HG02571 (cell line): ENCODE results near the gene NRTN.

Experiments used
- ATAC-seq: cut with Tn5 transposase; IDR thresholded peaks from one replicate; pipeline ENCODE4 v1.9.1; 2021; ENCODE audit warnings: mild to moderate bottlenecking, moderate library complexity; ENCODE audit not compliant: unreplicated experiment

Gene NRTN

DNA sequence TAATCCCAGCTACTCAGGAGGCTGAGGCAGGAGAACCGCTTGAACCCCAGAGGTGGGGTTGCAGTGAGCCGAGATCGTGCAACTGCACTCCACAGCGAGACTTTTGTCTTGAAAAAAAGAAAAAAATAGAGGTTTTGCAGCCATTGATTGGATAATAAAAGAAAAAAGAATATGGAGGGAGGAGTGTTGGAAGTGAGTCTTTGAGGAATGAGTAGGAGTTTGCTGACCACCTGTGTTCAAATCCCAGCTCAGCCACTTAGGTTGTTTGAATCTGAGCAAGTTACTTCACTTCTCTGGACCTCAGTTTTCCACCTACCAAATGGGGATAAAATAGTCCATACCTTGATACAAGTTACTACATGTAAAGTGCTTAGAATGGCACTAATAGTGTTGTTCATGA, 6.2 kb downstream of the NRTN start:
- no peak for ATAC-seq

DNA sequence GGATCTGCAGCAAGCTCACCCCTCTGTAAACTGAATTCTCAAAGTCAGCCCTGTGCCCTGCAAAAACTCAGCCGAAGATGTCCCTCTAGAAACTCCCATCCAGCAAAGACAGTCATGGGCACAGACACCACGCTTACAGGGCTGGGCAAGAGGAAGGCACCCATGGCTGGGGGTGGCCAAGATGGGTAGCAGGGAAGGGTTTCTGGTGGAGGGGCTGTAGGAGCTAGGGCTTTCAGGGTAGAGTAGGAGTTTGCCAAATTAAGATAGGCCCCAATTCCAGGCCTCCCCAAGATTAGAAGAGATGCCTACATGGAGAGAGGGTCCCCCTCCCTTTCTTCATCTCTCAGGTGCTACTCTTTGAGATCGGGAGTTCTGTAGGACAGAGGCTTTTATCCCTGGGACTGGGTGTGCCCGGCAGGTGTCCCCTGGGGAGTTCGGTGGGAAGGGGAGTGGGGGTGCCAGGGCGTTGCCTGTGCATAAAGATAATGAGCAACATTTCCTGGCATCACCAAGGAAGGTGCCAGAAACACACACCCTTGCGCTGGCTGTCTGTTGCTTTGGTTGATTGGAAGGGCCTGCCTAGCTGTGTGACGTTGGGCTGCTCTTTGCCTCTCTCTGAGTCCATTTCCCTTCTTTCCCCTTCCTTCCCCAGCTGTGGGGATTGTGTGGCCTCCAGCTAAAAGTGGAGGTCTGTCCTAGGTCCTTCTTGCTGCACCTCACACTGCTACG, 9.4 kb downstream of the NRTN start:
- ATAC-seq: no peak

DNA sequence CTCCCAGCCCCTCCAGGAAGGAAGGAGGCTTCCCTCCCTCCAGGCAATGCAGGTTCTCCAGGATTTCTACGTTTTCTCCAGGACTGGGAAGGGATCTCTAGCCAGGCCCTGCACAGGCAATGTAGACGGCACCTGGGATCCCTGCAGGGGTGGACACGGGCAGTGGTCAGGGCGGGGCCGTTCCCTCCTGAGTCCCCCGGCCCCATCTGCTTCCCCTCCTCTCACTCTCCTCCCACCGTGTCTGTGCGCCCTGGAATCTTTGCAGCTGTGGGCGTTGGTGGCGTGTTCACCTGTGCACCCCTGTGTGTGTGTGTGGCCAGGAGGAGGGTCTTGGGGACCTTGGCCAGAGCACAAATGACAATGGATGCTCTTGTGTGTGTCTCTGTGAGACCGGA, 10.0 kb downstream of the NRTN start:
- ATAC-seq: no peak

DNA sequence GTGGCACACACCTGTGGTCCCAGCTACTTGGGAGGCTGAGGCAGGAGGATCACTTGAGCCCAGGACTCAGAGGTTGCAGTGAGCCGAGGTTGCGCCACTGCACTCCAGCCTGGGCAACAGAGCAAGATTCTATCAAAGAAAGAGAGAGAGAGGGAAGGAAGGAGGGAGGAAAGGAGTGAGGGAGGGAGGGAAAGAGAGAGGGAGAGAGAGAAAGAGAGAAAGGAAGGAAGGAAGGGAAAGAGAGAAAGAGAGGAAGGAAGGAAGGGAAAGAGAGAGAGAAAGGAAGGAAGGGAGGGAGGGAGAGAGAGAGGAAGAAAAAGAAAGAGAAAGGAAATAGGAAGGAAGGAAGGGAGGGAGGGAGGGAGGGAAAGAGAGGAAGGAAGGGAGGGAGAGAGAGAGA, 12.4 kb downstream of the NRTN start:
- no peak for ATAC-seq

DNA sequence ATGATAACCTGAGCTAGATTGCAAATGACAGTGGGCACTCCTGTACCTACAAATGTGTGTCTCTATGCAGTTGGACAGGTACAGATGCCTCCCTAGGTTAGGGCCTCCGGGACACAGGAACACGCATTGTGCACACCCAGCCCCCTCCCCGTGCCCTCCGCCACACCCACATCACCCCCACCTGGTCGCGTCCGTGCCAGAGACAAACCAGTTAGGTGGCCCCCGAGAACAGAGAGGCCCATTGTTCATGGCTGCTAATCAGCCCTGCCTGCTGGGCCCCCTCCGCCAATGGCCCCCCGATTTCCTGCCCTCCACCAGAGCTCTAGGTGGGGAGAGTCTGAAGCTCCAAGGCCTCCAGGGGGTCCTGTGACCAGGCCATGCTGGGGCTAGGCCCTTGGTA, 13.7 kb downstream of the NRTN start:
- ATAC-seq: no peak

DNA sequence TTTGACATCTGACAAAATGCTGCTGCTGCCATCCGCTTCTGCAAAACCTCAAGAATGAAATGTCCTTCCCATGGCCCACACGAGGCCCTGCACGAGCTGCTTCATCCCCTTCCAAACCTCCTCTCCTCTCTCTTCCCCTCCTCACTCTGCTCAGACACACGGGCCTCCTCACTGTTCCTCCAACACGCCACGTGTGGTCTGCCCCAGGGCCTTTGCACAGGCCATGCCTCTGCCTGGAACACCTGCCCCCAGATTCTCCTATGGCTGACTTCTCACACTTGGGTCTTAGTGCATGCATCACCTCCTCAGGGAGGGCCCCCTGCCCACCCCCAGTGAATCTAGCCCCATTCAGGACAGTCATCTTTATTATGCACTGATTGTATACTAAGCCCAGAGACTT, 15.9 kb downstream of the NRTN start:
- no peak for ATAC-seq

DNA sequence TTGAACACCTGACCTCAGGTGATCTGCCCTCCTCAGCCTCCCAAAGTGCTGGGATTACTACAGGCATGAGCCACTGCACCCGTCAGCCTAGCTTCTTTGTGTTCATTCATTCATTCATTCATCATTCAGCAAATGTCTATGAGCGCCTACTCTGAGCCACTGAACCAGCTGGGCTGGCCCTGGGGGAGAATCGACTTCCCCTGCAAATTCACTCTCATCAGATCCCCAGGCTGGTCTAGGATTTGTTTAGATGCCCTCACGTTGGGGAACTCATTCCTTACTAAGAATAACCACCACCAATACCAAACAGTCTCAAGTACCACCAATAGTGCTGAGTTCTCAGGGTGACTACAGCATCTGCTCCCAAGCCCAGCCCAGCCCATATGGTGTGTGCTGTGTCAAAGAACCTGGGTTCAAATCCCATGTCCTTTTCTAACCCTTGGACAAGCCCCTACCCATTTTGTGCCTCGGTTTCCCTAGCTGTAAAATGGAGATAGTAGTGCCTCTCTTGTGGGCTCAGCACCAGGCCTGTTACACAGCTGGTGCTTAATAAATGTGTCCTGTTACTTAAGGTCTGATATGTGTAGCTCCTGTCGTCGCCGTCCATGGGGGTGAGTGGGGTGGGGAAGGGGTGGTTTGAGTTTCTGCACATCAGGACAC, 16.8 kb downstream of the NRTN start:
- ATAC-seq: no peak

DNA sequence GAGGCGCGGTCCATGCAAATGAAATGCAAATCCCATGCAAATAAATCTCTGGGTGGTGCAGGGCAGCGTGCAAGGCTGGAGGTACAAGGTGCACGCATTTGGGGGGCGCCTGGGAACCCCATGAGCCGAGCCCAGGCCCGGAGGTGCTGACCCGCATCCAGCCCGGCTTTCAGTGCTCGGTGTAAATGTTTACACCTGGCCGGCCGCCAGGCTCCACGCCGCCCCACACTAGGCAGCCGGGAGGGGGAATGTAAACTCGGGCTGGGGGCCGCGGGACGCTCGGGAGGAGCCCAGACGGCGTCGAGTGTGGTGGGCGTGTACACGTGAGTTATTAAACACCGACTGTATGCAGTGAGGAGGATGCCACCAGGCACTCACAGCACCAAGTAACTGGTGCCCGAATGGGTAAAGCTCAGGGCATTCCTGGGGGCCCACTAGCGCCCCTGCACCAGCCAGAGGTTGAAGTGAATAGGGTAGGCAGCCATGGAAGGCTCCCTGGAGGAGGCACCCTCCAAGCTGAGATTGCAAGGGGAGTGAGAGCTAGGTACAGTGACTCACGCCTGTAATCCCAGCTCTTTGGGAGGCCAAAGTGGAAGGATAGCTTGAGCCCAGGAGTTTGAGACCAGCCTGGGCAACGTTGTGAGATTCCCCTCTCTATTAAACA, 17.4 kb downstream of the NRTN start:
- ATAC-seq: no peak

DNA sequence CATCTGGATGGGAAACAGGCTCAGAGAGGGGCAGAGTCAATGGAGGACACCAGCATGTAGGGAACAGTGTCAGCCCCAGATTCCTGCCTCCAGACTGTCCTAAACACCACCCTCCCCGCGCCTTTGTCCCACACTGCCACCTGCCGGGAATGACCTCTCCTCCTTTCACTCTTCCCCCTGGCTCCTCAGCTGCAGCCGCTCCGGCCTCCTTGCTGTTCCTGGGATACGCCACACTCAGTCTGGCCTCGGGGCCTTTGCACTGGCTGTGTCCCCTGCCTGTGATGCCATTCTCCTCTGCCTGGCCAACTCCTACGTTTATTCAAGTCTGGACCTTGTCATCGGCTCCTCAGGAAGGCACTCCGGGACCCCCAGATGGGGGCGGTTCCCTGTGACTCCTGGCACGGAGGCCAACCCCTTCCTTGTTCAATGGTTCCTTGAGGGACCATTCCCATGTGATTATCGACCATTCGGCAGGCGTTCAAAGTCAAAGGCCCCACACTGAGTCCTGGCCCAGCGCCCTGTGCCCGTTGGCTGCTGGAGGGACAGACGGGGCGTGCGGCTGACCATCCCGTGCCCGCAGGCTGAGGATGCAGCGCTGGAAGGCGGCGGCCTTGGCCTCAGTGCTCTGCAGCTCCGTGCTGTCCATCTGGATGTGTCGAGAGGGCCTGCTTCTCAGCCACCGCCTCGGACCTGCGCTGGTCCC, 18.9 kb downstream of the NRTN start:
- no peak for ATAC-seq

DNA sequence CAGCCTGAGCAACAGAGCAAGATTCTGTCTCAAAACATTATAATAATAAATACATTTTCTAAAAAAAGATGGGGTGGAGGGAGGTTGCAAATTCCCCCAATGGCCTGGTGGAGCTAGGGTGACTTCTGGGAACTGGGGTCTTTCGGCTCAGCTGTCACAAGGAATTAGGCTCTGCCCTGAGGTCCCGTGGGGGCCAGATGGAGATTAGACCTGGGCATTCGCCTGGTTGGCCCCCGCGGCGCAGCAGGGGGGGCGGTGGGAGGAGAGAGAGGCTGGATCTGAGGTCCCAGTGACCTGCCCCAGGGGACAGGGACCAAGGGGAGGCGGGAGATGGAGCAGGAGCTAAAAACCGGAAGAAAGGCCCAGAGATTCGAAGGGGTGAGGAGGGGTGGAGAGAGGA, 19.9 kb downstream of the NRTN start:
- no peak for ATAC-seq

DNA sequence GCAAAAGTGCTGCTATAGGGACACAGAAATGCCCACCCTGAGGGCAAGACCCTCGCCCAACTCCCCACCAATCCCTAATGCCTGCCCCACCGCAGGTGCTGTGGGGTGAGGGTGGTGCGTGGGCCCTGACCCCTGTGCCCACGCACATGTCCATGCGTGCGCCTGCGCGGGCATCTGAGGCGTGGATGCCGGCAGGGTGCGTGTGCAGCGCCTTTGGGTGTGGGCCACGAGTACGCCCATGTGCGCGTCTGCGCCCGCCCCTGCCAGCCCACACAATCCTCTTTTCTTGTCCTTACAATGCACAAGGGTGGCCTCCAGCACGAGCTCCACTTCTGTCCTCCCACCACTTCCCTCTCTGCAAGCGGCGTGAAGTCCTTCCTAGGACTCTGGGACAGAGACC, 20.3 kb downstream of the NRTN start:
- no peak for ATAC-seq

DNA sequence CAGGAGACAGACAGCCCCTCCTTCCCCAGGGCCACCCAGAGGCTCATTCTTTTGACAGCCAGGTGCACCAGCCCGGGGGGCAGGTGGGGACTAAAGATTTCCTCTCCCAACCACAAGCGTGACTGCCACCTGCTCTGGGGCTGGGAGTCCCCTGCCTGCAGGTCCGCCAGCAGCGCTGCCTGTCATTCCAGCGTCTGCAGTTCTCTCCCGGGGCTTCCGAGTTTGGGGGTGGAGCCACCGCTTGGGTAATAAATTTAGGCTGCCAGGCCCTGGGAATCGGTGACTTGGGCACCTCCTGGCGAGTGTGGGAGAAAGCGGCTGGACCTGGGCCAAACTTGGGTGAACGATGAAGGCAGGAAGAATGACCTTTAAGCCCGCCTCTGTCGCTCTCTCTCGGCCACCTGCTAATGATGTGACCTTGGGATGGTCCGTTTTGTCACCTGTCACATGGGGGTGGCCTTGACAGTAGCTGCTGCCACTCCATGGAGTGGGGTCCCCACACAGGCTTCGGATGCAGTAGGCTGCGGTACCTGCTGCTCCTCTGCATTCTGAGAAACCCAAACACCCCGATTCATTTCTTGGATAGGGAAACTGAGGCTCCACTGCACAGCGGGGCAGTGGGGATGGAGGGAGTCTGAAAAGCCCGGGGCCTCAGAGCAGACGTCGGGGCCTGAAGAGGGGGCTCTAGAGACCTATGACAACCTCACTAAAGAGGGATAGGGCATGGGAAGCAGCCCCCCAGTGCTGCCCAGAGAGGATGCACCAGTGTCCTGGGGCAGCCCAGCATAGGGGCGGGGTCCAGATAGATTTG, 21.9 kb downstream of the NRTN start:
- ATAC-seq: no peak

DNA sequence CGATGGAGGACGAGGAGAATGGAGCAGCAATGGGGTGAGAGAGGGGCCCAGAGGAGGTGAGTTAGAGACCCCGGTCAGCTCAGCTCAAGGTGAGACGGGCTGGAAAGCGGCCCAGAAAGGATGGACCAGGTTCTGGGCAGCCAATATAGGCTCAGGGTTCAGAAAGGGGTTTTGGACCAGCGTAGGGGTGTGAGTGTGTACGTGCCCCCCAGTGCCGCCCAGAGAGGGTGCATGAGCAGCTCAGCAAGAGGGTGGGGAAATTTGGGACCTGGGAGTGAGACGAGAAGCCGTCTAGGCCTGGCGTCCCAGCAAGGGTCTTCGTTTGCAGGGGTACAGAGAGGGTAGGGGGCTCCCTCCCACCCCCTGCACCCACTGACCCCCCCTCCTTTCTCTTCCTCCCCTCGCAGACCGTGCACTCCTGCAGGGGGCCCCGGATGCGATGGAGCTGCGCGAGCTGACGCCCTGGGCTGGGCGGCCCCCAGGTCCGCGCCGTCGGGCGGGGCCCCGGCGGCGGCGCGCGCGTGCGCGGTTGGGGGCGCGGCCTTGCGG, 22.5 kb downstream of the NRTN start:
- no peak for ATAC-seq

DNA sequence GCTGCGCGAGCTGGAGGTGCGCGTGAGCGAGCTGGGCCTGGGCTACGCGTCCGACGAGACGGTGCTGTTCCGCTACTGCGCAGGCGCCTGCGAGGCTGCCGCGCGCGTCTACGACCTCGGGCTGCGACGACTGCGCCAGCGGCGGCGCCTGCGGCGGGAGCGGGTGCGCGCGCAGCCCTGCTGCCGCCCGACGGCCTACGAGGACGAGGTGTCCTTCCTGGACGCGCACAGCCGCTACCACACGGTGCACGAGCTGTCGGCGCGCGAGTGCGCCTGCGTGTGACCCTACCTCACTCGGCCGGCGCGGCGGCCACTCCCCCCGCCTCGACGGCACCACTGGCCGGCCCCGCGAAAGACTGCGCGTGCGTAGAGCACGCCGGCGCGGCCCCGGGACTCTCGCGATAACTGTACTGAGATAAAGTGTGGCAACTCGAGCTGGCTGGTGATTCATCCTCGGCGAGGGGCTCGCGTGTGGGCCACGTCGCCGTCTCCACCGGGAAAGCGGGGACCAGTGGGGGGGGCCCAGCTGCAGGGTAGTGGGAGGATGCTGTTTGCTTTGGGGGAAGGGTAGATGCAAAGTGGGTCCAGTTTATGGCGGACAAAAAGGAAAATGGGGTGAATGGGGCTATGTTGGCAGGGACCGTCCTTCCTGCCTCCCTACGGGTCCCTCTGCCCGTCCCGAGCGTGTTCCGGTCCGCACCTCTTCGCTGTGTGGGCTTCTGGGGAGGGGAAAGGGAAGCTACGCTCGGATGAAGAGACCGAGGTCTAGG, 23.2 kb downstream of the NRTN start:
- peak; percentile 67 for ATAC-seq

DNA sequence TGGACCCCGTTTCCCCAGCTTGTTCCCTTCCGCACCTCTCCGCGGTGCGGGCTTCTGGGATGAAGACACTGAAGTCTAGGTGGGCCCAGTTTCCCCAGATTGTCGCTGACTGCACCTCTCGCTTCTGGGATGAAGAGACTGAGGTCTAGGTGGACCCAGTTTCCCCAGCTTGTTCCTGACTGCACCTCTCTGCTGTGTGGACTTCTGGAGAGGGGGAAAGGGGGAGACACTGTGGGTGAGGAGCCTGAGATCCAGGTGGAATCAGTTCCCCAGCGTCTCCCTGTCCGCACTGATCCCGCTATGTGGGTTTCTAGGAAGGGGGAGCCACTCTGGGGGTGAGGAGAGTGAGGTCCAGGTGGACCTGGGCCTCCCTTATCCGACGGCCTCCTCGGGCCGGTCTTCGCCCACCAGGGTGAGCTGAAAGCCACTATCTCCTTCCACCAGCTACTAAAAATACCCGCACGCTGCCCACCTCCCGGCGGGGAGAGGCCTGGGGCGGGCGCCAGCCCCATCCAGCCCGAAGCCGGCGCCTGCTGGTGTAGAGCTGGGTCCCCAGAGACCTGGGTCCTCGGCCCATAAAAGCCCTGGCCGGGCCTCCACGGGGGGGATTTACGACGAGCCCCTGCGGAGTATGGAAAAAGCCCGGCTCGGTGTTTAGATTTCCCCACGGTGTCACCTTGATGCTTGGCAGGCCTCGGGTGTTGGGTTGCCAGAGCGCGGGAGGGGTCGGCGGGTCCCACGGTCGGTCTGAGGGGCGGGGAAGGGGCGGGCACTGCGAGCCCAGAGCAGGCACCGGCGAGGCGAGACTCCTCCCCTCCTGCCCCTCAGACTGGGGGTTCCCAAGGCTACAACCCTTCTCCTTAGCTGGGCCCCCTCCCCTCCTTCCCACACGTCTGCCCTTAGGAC, 24.0 kb downstream of the NRTN start:
- no peak for ATAC-seq

DNA sequence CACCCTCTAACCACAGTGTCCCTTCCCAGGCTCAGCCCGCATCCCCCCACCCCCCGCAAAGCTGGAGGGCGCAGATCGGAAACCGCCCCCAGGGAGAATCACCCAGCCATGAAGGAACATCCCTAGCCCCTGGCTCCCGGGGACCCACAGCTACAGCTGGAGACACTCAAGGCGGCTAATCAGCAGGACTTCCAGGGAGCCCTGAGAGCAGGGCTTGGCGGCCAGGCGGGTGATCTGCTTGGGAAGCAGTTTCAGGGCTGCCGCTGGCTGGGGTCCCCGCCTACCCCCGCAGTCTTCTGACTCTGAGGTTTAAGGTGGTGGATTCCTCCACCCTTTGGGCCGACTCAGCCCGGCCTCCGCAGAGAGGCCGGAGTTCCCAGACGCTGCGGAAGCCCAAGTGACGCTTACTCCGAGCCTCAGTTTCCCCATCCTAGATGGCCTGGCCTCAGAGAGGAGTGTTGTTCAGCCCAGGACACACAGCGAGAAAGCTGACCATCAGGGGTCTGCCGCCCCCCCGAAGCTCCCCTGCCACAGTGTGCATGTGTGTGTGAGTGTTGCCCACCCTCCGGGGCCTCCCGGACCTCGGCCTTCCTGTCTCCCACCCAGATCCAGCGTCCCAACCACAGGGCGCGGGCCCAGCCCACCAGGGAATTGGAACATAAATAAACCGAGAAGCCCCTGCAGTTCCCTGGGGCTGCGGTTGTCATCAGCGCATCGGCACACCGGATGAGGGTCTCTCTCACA, 24.9 kb downstream of the NRTN start:
- no peak for ATAC-seq

DNA sequence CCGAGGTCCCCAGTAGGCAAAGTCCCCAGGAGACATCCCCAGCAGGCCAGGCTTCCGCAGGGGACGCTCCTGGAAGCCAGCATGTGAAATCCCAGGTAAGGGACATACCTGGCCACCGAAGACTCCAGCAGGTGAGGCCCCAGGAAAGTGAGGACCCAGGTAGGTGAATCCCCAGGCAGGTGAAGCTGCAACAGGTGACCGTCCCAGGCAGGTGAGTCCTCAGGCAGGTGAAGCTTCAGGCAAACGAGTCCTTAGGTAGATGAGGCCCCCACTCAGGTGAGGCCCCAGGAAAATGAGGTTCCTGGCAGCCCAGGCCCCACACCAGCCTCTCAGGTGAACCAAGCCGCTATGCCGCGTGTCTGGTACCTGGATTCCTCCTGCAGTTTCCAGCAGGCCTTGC, 26.3 kb downstream of the NRTN start:
- no peak for ATAC-seq

DNA sequence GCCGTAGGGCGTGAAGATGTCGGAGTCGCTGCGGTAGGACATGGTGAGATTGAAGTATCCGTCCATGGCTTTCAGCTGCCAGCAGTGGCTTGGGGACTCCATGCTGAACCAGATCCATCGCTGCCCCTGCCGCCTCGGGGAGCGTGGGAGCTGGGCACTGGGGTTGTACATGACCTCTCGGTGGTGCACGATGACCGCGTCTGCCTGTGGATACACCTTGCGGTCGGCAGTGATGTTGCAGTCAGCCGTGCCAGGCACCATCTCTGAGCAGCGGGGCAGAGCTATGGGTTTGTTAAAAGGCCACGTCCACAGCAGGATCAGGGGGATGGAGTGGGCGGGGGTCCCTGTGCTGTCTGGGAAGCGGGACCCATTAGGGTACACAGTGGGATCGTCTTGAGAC, 27.2 kb downstream of the NRTN start:
- ATAC-seq: no peak
